Liver (tissue), 9 donors: Measurements from ENCODE around the gene ASIC4. TPM values are rescaled to one million over a fixed set of nuclear protein-coding genes. Genes with fewer than 3 reads are reported as not detected.

Source experiments
- DNase-seq: peaks from one replicate; pipeline ENCODE4 v3.0.0-alpha.2; 2017; ENCODE audit warnings: low spot score
- H3K27ac ChIP-seq, 2 donors: one replicate each; pipeline ENCODE4 v1.7.0; 2013; ENCODE audit warnings: inconsistent platforms in 2 of 2, low read length in 2 of 2, control low read depth in 1 of 2, low read depth in 1 of 2, mild to moderate bottlenecking in 1 of 2
- H3K27me3 ChIP-seq, 4 donors: one replicate each; pipeline versions ENCODE4 v1.6.1 to v1.7.0; 2013; ENCODE audit warnings: low read length in 3 of 4, inconsistent platforms in 1 of 4, mild to moderate bottlenecking in 1 of 4, moderate library complexity in 1 of 4; ENCODE audit not compliant: control insufficient read depth in 4 of 4, insufficient read depth in 4 of 4
- H3K36me3 ChIP-seq, 4 donors: one replicate each; pipeline versions ENCODE4 v1.6.1 to v1.7.0; 2013; ENCODE audit warnings: low read length in 3 of 4, mild to moderate bottlenecking in 3 of 4, low read depth in 1 of 4, moderate library complexity in 1 of 4; ENCODE audit not compliant: control insufficient read depth in 4 of 4, insufficient read depth in 3 of 4
- H3K4me1 ChIP-seq, 4 donors: one replicate each; pipeline versions ENCODE4 v1.6.1 to v1.7.0; 2013; ENCODE audit warnings: low read length in 3 of 4, mild to moderate bottlenecking in 3 of 4, moderate library complexity in 1 of 4; ENCODE audit not compliant: control insufficient read depth in 4 of 4, insufficient read depth in 4 of 4
- H3K4me3 ChIP-seq, 3 donors: one replicate each; pipeline versions ENCODE4 v1.6.1 to v1.7.0; 2013; ENCODE audit warnings: low read length in 3 of 3, control low read depth in 1 of 3, low read depth in 1 of 3, mild to moderate bottlenecking in 1 of 3
- H3K9ac ChIP-seq, 2 donors: one replicate each; pipeline ENCODE4 v1.7.0; 2013; ENCODE audit warnings: low read length in 2 of 2, mild to moderate bottlenecking in 2 of 2, moderate library complexity in 2 of 2, control low read depth in 1 of 2, low read depth in 1 of 2
- H3K9me3 ChIP-seq, 4 donors: one replicate each; pipeline versions ENCODE4 v1.6.1 to v1.7.0; 2013; ENCODE audit warnings: low read length in 3 of 4; ENCODE audit not compliant: control insufficient read depth in 4 of 4
- CTCF ChIP-seq: fragments of 150-350 bp; IDR thresholded peaks from 2 replicates; pipeline ENCODE4 v1.5.1; 2017; ENCODE audit warnings: improper control_type of control experiment, low read depth, low read length; ENCODE audit not compliant: missing input control
- EGR1 ChIP-seq, 2 donors: IDR thresholded peaks; 2 replicates each; pipeline ENCODE4 v1.6.1; 2016 to 2018; ENCODE audit warnings: antibody characterized with exemption in 2 of 2, low read depth in 2 of 2
- FOXA1 ChIP-seq: IDR thresholded peaks from 2 replicates; pipeline ENCODE4 v1.6.1; 2016; ENCODE audit warnings: antibody characterized with exemption
- GABPA ChIP-seq, 2 donors: IDR thresholded peaks in 1 of 2; conservative IDR thresholded peaks in 1 of 2; 2 replicates each; pipeline ENCODE4 v1.6.1; 2016; ENCODE audit warnings: antibody characterized with exemption in 2 of 2, mild to moderate bottlenecking in 1 of 2, moderate library complexity in 1 of 2
- HNF4A ChIP-seq, 2 donors: conservative IDR thresholded peaks; 2 replicates each; pipeline ENCODE4 v1.6.1; 2016; ENCODE audit warnings: antibody characterized with exemption in 2 of 2, mild to moderate bottlenecking in 2 of 2
- HNF4G ChIP-seq: IDR thresholded peaks from 2 replicates; pipeline ENCODE4 v1.6.1; 2016; ENCODE audit warnings: antibody characterized with exemption
- JUND ChIP-seq, 2 donors: IDR thresholded peaks; 2 replicates each; pipeline ENCODE4 v1.6.1; 2016; ENCODE audit warnings: antibody characterized with exemption in 2 of 2
- MAX ChIP-seq: IDR thresholded peaks from 2 replicates; pipeline ENCODE4 v1.6.1; 2016; ENCODE audit warnings: antibody characterized with exemption
- RAD21 ChIP-seq, 2 donors: IDR thresholded peaks; 2 replicates each; pipeline ENCODE4 v1.6.1; 2016; ENCODE audit warnings: antibody characterized with exemption in 2 of 2, mild to moderate bottlenecking in 2 of 2
- REST ChIP-seq: IDR thresholded peaks from 2 replicates; pipeline ENCODE4 v1.6.1; 2016; ENCODE audit warnings: antibody characterized with exemption, mild to moderate bottlenecking
- RXRA ChIP-seq, 2 donors: IDR thresholded peaks; 2 replicates each; pipeline ENCODE4 v1.6.1; 2017 to 2018; ENCODE audit warnings: antibody characterized with exemption in 2 of 2, mild to moderate bottlenecking in 1 of 2
- SP1 ChIP-seq: IDR thresholded peaks from 2 replicates; pipeline ENCODE4 v1.6.1; 2018; ENCODE audit warnings: antibody characterized with exemption, mild to moderate bottlenecking
- TAF1 ChIP-seq: conservative IDR thresholded peaks from 2 replicates; pipeline ENCODE4 v1.6.1; 2016; ENCODE audit warnings: antibody characterized with exemption, mild to moderate bottlenecking
- YY1 ChIP-seq: IDR thresholded peaks from 2 replicates; pipeline ENCODE4 v1.6.1; 2016; ENCODE audit warnings: antibody characterized with exemption, mild to moderate bottlenecking
- ZBTB33 ChIP-seq: IDR thresholded peaks from 2 replicates; pipeline ENCODE4 v1.6.1; 2016; ENCODE audit warnings: antibody characterized with exemption
- WGBS: extraction: QIAGEN DNeasy Blood & Tissue Kit; methylation state at CpG from one replicate; pipeline ENCODE4 v1.1.7; 2013; 5-methylcytosine and 5-hydroxymethylcytosine counted together
- polyA plus RNA-seq, 2 donors: library from polyadenylated mRNA; stranded (reverse) in 1 of 2; unstranded in 1 of 2; fragments of 200-250 nt in 1 of 2; fragments of >200 nt in 1 of 2; fragmentation: Nextera tagmentation in 1 of 2; extraction: Ambion mirVana in 1 of 2; gene quantifications; one replicate each; pipeline versions ENCODE4 v1.2.1 to v1.2.3, GENCODE V29; 2013 to 2015
- total RNA-seq, 2 donors: library from RNA; depleted of rRNA; stranded (reverse); fragments of >200 nt; gene quantifications; one replicate each; pipeline ENCODE4 v1.2.3, GENCODE V29; 2014
- donor health status: healthy.
- donor health status: healthy.
- donor health status: healthy.
- donor health status: healthy.
- donor health status: healthy.

ASIC4 gene
- total and polyA plus RNA-seq, 4 donors: 0.08 to 1.5 TPM; not detected in 2

- no peak for TF ChIP-seq CTCF
- no peak for TF ChIP-seq TAF1
- no peak for TF ChIP-seq HNF4A (conservative IDR thresholded peaks at IDR 0.05)
- no peak for TF ChIP-seq MAX
- no peaks in the 10 kb centered on the region for H3K4me1 ChIP-seq
- H3K27me3 ChIP-seq: peaks cover 0 to 14% (median 9%) of the 10 kb centered on the region in 4 donors
- no peaks in the 10 kb centered on the region for H3K36me3 ChIP-seq
- 51% methylated on average over 5 of the region's 5 CpGs for WGBS
- H3K4me3 ChIP-seq: no peak overlapping the region
- no peak overlapping the region for H3K9ac ChIP-seq
- no peaks in the 10 kb centered on the region for H3K9me3 ChIP-seq
- DNase-seq: no peak
- no peak overlapping the region for H3K27ac ChIP-seq
These were observed 13.2 kb downstream of the ASIC4 start for GRCh38 chr2:219527472-219527871.

GRCh38 chr2:219530048-219530963 is 16.0 kb downstream of the ASIC4 start:
- H3K9ac ChIP-seq: no peak overlapping the region
- WGBS: 16% methylated on average over 21 of the region's 21 CpGs
- DNase-seq: peak; percentile 91
- H3K9me3 ChIP-seq: no peaks in the 10 kb centered on the region
- peaks cover 0 to 5% (median 4%) of the 10 kb centered on the region in 4 donors for H3K27me3 ChIP-seq
- H3K36me3 ChIP-seq: no peaks in the 10 kb centered on the region
- H3K4me3 ChIP-seq: no peak overlapping the region
- TF ChIP-seq CTCF: peak; percentile 99
- TF ChIP-seq TAF1: no peak
- TF ChIP-seq HNF4G: no peak
- TF ChIP-seq REST: no peak
- no peak for TF ChIP-seq MAX
- no peak for TF ChIP-seq RXRA (IDR thresholded peaks at IDR 0.05)
- TF ChIP-seq YY1: no peak
- no peak for TF ChIP-seq JUND (IDR thresholded peaks at IDR 0.05)
- TF ChIP-seq ZBTB33: no peak
- TF ChIP-seq FOXA1: no peak
- no peak for TF ChIP-seq EGR1 (IDR thresholded peaks at IDR 0.05; ENCODE audit: low read depth in 2 of 2)
- no peak for TF ChIP-seq GABPA (IDR thresholded peaks at IDR 0.05 in 1 of 2, conservative IDR thresholded peaks at IDR 0.05 in 1 of 2)
- peak; percentile 99 for TF ChIP-seq RAD21 (IDR thresholded peaks at IDR 0.05)
- no peak for TF ChIP-seq SP1
- no peak for TF ChIP-seq HNF4A (conservative IDR thresholded peaks at IDR 0.05)
- no peak overlapping the region for H3K27ac ChIP-seq
- no peaks in the 10 kb centered on the region for H3K4me1 ChIP-seq
